Heart left ventricle (tissue), 16 donors: ENCODE results near the gene SSBP4. TPM values are rescaled to one million over a fixed set of nuclear protein-coding genes. Genes with fewer than 3 reads are reported as not detected.

ENCODE experiments used
- ATAC-seq, 4 donors: fragments of 200-7000 bp; cut with Tn5 transposase; one replicate each; pipeline ENCODE4 v1.9.1; 2020 to 2022; ENCODE audit warnings: moderate library complexity in 4 of 4, mild to moderate bottlenecking in 3 of 4, moderate number of reproducible peaks in 1 of 4
- DNase-seq, 5 donors: peaks; one replicate each; pipeline ENCODE4 v3.0.0-alpha.2; 2020
- H3K27ac ChIP-seq, 12 donors: fragments of 200-600 bp; sonication (generic) in 4 of 12; one replicate each; pipeline versions ENCODE4 v1.5.0 to v1.8.0; 2016 to 2022; ENCODE audit warnings: mild to moderate bottlenecking in 2 of 12
- H3K27me3 ChIP-seq, 9 donors: fragments of 200-600 bp; sonication (generic) in 2 of 9; one replicate each; pipeline versions ENCODE4 v1.5.1 to v1.8.0; 2016 to 2022; ENCODE audit warnings: mild to moderate bottlenecking in 3 of 9
- H3K36me3 ChIP-seq, 9 donors: fragments of 200-600 bp; sonication (generic) in 2 of 9; one replicate each; pipeline versions ENCODE4 v1.5.0 to v1.8.0; 2018 to 2022; ENCODE audit warnings: mild to moderate bottlenecking in 2 of 9
- H3K4me1 ChIP-seq, 12 donors: fragments of 200-600 bp; sonication (generic) in 4 of 12; one replicate each; pipeline versions ENCODE4 v1.5.0 to v1.8.0; 2016 to 2022; ENCODE audit warnings: mild to moderate bottlenecking in 3 of 12
- H3K4me3 ChIP-seq, 12 donors: fragments of 200-600 bp; sonication (generic) in 4 of 12; one replicate each; pipeline versions ENCODE4 v1.5.0 to v1.8.0; 2017 to 2022; ENCODE audit warnings: mild to moderate bottlenecking in 9 of 12, moderate library complexity in 4 of 12
- H3K9me3 ChIP-seq, 12 donors: fragments of 200-600 bp; sonication (generic) in 4 of 12; one replicate each; pipeline versions ENCODE4 v1.5.0 to v1.8.0; 2016 to 2022; ENCODE audit warnings: mild to moderate bottlenecking in 1 of 12
- POLR2A ChIP-seq, 2 donors: fragments of 450-650 bp; IDR thresholded peaks; one replicate each; pipeline ENCODE4 v1.6.1; 2017; ENCODE audit warnings: antibody characterized with exemption in 2 of 2, mild to moderate bottlenecking in 2 of 2, moderate library complexity in 2 of 2
- WGBS, 4 donors: extraction: QIAGEN DNeasy Blood & Tissue Kit in 2 of 4; methylation state at CpG; one replicate each; pipeline versions ENCODE4 v1.1.5 to v1.1.7; 2013 to 2018; 5-methylcytosine and 5-hydroxymethylcytosine counted together
- intact Hi-C, 10 donors: fragments of 100-400 bp; cut with DNase I; formaldehyde crosslinking; loops; one replicate each; pipeline versions ENCODE4 v1.11.1 to v1.14.2; 2022
- polyA plus RNA-seq, 2 donors: library from polyadenylated mRNA; stranded (reverse); fragments of 200-250 nt; gene quantifications; one replicate each; pipeline ENCODE4 v1.2.3, GENCODE V29; 2013
- total RNA-seq, 9 donors: library from RNA; depleted of rRNA in 2 of 9; stranded (reverse); fragments of >200 nt in 2 of 9; fragmentation: NEBNext Ultra II Directional in 3 of 9; extraction: Animal tissue kit (Norgen Biotek cat#: 25700) in 3 of 9; gene quantifications; one replicate each; pipeline versions ENCODE4 v1.1.0 to v1.2.4, GENCODE V29; 2016 to 2023
- TF ChIP-seq, protein P1 (sequence below), 12 donors: fragments of 200-600 bp; sonication (generic) in 4 of 12; IDR thresholded peaks; one replicate each; pipeline versions ENCODE4 v1.5.0 to v1.8.0; 2018 to 2022; ENCODE audit warnings: antibody characterized with exemption in 12 of 12, mild to moderate bottlenecking in 5 of 12
- donor health status: ischemic (EF 13 %, LVEDD 7.1; RV severe dilation, severe dysfunction).
- donor health status: healthy with polysubstance abuse.
- donor health status: DM: no; HTN: yes; CAD: no.
- donor health status: DM: no; HTN: no; CAD: no.
- donor health status: ischemic (EF 25% LVEDD 6.9; RV normal size, moderate dysfunction).
- donor health status: ischemic (EF 25% LVEDD 5.7; RV mildly dilated, moderate dysfunction).
- donor health status: healthy.
- donor health status: DM: yes; HTN: yes; CAD: no.
- donor health status: ischemic (EF 35%, LVEDD 5.7; RV mildly dilated, moderate dysfunction).
- donor health status: nonischemic (EF 11% LVEDD 7.7; RV severe dilation, severe dysfunction).
- donor health status: DM: yes; HTN: yes; CAD: no.
- donor health status: PGD.
- donor health status: ischemic (EF 29% LVEDD 5.4; RV normal size, mild dysfunction).
- donor health status: nonischemic (EF 23%, LVEDD 6.1; RV moderate dilation, normal function).

Gene SSBP4
- total and polyA plus RNA-seq, 11 donors: 23.5 to 89.8 (median 29.4) TPM

GRCh38 chr19:18389726-18390064 is 29.5 kb upstream of the SSBP4 start:
- DNase-seq: no peak
- intact Hi-C loops: loop anchor here in 6 of 10 donors (2.0 to 10.0 kb wide), 4 partner anchors 21 to 115 kb away; partner anchors contain the start of gene IQCN (in 2 of the 6)
- TF ChIP-seq, protein P1, sequence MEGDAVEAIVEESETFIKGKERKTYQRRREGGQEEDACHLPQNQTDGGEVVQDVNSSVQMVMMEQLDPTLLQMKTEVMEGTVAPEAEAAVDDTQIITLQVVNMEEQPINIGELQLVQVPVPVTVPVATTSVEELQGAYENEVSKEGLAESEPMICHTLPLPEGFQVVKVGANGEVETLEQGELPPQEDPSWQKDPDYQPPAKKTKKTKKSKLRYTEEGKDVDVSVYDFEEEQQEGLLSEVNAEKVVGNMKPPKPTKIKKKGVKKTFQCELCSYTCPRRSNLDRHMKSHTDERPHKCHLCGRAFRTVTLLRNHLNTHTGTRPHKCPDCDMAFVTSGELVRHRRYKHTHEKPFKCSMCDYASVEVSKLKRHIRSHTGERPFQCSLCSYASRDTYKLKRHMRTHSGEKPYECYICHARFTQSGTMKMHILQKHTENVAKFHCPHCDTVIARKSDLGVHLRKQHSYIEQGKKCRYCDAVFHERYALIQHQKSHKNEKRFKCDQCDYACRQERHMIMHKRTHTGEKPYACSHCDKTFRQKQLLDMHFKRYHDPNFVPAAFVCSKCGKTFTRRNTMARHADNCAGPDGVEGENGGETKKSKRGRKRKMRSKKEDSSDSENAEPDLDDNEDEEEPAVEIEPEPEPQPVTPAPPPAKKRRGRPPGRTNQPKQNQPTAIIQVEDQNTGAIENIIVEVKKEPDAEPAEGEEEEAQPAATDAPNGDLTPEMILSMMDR (IDR thresholded peaks at IDR 0.05): no peak
- TF ChIP-seq POLR2A (IDR thresholded peaks at IDR 0.05): no peak
- H3K4me1 ChIP-seq: peaks cover 0 to 44% (median 15%) of the 10 kb centered on the region in 12 donors
- no peak overlapping the region for H3K4me3 ChIP-seq
- no peak for ATAC-seq
- no peak overlapping the region for H3K27ac ChIP-seq
- peaks cover 0 to 4% (median 0%) of the 10 kb centered on the region in 12 donors for H3K9me3 ChIP-seq
- H3K27me3 ChIP-seq: no peaks in the 10 kb centered on the region
- H3K36me3 ChIP-seq: peaks cover 0 to 28% (median 0%) of the 10 kb centered on the region in 9 donors

GRCh38 chr19:18390065-18390907 is 28.9 kb upstream of the SSBP4 start:
- 80 to 95% (median 86%) methylated on average over 6 of the region's 6 CpGs for WGBS, 4 donors
- intact Hi-C loops: loop anchor here in 3 of 10 donors (5.0 to 10.0 kb wide), 2 partner anchors 33 to 115 kb away; partner anchors contain the start of gene IQCN (in 1 of the 3)
- Histone ChIP-seq H3K27ac (no peak overlapping the region), H3K4me1 (peaks cover 0 to 44% (median 15%) of the 10 kb centered on the region in 12 donors), H3K27me3 (no peaks in the 10 kb centered on the region), H3K9me3 (peaks cover 0 to 4% (median 0%) of the 10 kb centered on the region in 12 donors), H3K36me3 (peaks cover 0 to 28% (median 0%) of the 10 kb centered on the region in 9 donors), H3K4me3 (no peak overlapping the region)
- no peak for TF ChIP-seq POLR2A (IDR thresholded peaks at IDR 0.05)
- TF ChIP-seq, protein P1 (IDR thresholded peaks at IDR 0.05): no peak
- DNase-seq (no peak), ATAC-seq (no peak)

DNA sequence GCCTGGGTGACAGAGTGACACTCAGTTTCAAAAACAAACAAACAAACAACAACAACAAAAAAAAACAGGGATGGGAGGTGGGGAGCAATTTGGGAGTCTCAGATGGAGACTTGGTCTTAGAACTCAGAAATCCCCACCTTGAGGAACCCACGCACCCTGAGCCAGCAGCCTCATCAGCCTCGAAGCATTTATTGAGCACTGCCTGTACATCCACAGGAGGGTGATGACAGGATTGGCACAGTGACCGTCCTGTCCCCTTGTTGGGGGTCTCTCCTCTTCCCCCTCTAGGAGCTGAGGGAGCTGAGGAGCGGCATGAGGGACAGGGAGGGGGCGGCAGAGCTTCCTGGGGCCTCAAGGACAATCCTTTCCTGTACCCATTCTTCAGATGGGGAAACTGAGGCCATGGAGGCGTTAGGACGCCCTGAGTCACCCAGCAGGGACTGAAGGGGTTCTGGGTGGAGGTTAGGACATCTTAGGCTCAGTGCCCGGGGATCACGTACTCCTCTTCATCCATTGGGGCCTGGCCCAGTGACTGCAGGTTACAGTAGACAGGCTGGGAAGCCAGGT is 27.6 kb upstream of the SSBP4 start:
- ATAC-seq: no peak
- TF ChIP-seq POLR2A (IDR thresholded peaks at IDR 0.05): no peak
- TF ChIP-seq, protein P1 (IDR thresholded peaks at IDR 0.05): no peak

GRCh38 chr19:18392417-18392816 is 26.8 kb upstream of the SSBP4 start:
- H3K27me3 ChIP-seq: peaks cover 0 to 9% (median 0%) of the 10 kb centered on the region in 9 donors
- peaks cover 0 to 35% (median 0%) of the 10 kb centered on the region in 9 donors for H3K36me3 ChIP-seq
- DNase-seq (peak in 3 of 5 donors; percentile 29 to 64 (median 61)), ATAC-seq (peak; percentile 11 to 33 (median 25))
- H3K27ac ChIP-seq: peak overlapping the region in 3 of 12 donors; percentile 4 to 76 (median 28)
- WGBS, 4 donors: 67 to 80% (median 72%) methylated on average over 11 of the region's 11 CpGs
- peak overlapping the region in 2 of 12 donors; percentile 8 to 66 for H3K4me3 ChIP-seq
- peaks cover 0 to 4% (median 0%) of the 10 kb centered on the region in 12 donors for H3K9me3 ChIP-seq
- TF ChIP-seq POLR2A (IDR thresholded peaks at IDR 0.05): no peak
- TF ChIP-seq, protein P1 (IDR thresholded peaks at IDR 0.05): no peak
- H3K4me1 ChIP-seq: peaks cover 0 to 30% (median 9%) of the 10 kb centered on the region in 12 donors
- intact Hi-C loops: loop anchor here in 3 of 10 donors (5.0 to 10.0 kb wide), 2 partner anchors 35 to 118 kb away; partner anchors contain the start of gene IQCN (in 1 of the 3)

More for the DNA sequence above, 27.6 kb upstream of the SSBP4 start:
- intact Hi-C loops: loop anchor here in 3 of 10 donors (5.0 to 10.0 kb wide), 2 partner anchors 34 to 117 kb away; partner anchors contain the start of gene IQCN (in 1 of the 3)
- DNase-seq: no peak
- WGBS, 4 donors: 77 to 89% (median 84%) methylated on average over 7 to 9 of the region's 9 CpGs
- peaks cover 0 to 35% (median 0%) of the 10 kb centered on the region in 9 donors for H3K36me3 ChIP-seq
- H3K27me3 ChIP-seq: peaks cover 0 to 2% (median 0%) of the 10 kb centered on the region in 9 donors
- peaks cover 0 to 4% (median 0%) of the 10 kb centered on the region in 12 donors for H3K9me3 ChIP-seq
- H3K4me1 ChIP-seq: peaks cover 0 to 33% (median 10%) of the 10 kb centered on the region in 12 donors
- H3K27ac ChIP-seq: no peak overlapping the region
- peak overlapping the region in 1 of 12 donors; percentile 20 for H3K4me3 ChIP-seq
